SKM-1 (cell line): ENCODE results near the gene NEURL1B.
A peak's percentile ranks its signal among the peaks of the same experiment; 100 is the strongest.
"Not testable (repeated sequence)": the region's sequence is repeated elsewhere in the genome, so short reads cannot be mapped to it uniquely, and the experiment has no call there.

Experiments used
- DNase-seq: peaks from one replicate; lab custom pipeline; 2025; ENCODE audit not compliant: unreplicated experiment; lab: John Stamatoyannopoulos, UW

Gene NEURL1B

DNA sequence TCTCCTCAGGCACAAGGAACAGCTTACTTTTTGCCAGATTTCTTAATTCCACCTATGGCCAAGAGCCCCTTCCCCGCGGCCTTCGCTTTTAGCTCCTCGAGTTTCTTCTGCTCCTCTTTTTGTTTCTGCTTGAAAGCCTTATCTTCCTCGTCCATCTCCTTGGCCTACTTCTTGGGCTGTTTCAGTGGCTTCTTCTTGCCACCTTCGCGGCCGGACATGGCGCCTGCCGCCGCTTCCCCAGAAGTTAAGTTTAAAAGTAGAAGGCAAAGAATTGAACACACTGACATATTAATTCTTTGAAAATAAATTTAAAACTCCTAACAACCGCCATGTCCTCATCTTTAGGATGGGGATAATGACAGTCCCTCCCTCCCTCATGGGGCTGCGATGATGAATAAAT lies 15.4 kb downstream of the NEURL1B start:
- DNase-seq = not testable (repeated sequence)

GRCh38 chr5:172657524-172658233 lies 16.6 kb downstream of the NEURL1B start:
- not testable (repeated sequence) for DNase-seq

DNA sequence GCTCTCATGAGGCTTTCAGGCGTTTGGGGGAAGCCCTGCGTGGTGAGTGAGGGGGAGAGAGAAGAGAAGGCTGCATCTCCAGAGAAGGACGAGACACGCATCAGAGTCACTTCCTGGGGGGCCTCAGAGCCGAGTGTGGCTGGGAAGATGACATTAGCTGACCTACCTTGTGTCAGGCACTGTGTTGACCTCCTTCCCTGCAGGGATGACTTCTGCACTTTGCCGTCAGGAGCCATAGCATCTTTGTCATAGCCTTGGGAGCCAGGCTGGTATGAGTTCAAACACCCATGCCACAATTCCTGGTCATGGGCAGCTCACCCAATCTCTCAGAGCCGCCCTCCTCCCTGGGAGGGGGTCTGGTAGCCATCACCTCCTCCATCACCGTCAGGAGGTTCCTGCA lies 17.3 kb downstream of the NEURL1B start:
- DNase-seq = no peak

DNA sequence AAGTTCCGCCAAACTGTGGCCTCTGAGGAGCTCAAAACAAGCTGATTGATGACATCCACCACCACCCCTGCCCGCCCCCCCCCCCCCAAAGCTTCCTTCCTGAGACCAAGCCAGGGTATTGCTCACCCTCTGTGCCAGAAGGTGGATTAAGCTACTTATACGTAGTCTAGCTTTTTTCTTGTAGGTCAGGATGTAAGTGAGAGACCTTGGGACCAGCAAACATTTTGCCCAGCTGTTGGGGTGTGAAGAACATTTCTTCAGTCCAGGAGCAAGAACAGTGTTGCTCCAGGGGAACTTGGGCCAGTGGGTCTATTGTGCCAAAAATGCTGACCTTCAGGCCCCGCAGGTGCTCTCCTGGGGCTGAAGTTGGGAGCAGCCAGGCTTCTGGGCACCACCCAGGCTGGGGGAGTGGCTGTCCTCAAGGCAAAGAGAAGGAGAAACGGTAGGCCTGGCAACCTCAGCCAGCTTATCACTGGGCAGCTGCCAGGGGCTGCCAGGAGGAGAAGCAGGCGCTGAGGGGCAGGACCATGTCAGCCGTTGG lies 18.0 kb downstream of the NEURL1B start:
- no peak for DNase-seq

DNA sequence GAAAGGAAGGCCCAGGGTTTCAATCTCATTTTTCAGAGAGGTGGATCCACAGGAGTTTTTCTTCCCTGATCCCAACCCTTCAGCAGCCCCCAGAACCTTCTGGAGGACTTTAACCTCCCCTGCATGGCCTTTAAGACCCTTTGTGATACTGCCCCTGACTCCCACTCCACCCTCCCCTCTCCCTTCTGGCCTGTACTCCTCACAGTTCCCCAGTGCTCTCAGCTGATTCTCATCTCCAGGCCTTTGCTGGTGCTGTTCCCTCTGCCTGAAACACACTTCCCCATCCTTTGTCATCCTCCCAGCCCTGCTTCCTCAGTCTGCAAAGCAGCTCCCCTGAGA lies 18.5 kb downstream of the NEURL1B start:
- DNase-seq = peak; percentile 54

GRCh38 chr5:172659909-172660628 lies 19.0 kb downstream of the NEURL1B start:
- DNase-seq = peak; percentile 26

DNA sequence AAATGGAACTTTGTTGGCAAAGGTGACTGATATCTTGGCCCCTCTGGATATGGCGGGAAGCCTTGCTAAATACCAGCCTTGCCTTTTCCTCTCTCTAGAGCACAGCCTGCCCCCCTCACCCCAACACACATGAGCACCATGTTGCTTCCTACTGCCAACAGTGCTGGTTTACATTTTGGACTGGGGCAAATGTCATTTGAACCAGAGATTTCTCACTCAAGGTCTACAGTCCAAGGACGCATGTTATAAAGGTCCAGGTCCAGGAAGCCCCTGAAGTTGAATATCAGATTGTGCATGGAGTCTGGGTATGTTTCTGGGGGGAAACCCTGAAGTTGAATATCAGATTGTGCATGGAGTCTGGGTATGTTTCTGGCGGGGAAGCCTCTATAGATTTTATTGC lies 19.9 kb downstream of the NEURL1B start:
- no peak for DNase-seq

GRCh38 chr5:172661526-172661925 lies 20.5 kb downstream of the NEURL1B start:
- no peak for DNase-seq

DNA sequence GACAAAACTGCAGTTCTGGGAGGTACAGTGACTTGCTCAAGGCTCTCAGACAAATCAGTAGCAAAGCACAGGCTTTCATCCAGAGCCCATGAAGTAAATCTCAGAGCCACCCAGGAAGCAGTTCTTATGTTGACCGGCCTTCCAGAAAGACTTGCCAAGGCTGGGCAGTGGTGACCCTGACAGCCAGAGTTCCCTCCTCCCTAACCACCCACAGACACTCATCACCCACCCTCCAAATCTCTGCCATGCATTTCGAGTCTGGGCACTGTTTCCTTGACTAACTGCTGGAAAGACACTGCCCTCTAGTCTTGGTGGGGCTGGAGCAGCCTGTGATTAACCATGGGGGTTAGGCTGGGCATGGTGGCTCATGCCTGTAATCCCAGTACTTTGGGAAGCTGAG lies 21.5 kb downstream of the NEURL1B start:
- no peak for DNase-seq

- DNase-seq = no peak
These were observed 23.0 kb downstream of the NEURL1B start for GRCh38 chr5:172664018-172664417.

DNA sequence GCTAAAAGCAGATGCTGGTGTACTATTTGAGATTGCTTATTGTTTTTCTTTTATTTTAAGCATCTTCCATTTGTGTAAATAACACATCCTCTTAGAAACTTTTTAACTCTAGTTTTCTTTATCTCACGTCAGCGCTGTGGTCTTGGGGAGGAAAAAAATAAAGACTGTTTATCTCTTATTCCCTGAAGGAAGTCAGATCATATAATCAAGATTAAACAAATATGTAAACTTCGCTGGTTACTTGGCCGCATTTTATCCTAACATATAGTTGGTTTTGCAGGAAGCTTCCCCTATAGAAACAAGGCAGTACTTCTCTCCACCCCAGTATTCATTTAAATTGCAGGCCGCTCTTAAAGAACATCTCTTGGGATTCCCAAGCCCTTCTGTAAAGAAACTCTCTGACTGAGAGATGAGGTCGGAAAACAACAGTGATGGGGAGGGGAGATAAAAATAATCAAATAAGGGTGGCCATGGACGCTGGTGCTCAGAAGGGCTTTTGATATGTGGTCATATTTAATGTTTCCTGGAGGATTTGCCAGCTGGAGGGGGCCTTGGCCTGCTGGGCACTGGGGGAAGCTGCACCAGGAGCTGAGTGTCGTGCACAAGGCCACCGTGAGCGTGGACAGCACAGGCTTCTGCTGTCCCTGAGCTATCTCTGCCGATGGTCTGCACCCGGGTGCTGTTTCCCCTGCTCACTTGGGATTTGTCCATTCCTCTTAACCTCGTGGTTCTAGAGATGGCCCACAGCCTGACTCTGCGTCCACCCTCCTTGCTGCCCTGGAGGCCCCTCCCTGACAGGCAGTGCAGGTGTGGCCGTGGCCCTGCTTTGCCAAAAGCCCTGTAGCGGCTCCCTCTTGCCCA lies 23.8 kb downstream of the NEURL1B start:
- DNase-seq = no peak

DNA sequence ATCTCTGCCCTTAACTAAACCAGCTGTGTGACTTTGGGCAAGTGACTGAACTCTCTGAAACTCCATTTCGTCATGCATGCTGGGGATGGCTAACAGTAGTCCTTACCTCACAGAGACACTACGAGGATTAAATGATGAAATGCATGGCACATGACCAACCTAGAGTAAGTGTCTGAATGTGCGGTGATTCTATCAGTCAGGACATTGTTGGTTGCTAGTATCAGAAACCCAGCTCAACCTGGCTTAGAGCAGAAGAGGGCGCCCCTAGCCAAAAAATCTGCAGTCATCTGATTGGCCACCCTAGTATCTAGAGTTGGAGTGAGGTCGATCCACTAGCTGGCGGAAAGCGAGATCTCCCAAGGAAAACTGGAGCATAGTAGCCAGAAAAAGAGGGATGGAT lies 25.2 kb downstream of the NEURL1B start:
- DNase-seq = no peak

DNA sequence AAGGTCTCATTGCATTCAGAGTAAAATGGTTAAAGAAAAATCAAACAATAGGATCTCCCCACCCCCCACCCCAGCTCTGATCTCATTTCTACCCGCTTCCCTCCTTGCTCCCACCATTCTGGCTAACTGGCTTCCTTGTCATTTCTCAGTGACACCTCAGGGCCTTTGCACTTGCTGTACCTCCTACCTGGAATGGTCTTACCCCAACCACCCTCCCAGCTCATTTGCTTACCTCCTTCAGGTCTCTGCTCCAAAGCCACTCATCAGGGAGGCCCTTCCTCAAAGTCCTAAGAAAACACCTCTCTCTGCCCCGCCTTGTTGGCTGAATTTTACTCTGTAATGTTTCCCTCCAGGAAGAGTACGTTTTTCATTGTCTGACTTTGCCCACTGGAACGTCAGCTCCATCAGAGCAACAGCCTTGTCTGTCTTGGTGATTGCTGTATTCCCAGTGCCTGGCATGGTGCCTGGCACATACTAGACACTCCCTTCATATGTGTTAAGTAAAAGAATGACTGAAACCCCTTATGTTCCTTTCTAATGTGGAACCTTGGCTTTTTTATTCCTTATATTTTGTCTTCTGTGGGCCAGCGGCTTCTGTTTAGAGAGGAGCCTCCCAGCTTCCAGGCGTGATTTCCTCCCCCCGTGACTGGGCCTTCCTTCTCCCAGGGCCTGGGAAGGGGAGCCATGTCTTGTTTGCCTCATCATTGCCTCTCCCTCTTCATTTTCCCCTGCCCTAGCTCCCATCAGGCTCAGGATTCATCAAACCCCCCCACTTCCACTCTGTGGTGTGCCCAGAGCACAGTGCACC lies 26.9 kb downstream of the NEURL1B start:
- no peak for DNase-seq

- DNase-seq = no peak
These were observed 27.6 kb downstream of the NEURL1B start for GRCh38 chr5:172668594-172669071.

- no peak for DNase-seq
These were observed 28.4 kb downstream of the NEURL1B start for GRCh38 chr5:172669386-172670004.

DNA sequence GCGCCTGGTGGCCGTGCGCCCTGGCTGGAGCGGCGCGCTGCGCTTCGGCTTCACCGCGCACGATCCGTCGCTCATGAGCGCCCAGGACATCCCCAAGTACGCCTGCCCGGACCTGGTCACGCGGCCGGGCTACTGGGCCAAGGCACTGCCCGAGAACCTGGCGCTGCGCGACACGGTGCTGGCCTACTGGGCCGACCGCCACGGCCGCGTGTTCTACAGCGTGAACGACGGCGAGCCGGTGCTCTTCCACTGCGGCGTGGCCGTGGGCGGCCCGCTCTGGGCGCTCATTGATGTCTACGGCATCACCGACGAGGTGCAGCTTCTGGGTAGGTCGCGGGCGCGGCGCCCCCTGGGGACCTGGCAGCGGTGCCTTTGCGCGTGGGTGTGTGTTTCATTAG lies 28.9 kb downstream of the NEURL1B start:
- DNase-seq = no peak

- DNase-seq = no peak
These were observed 29.4 kb downstream of the NEURL1B start for GRCh38 chr5:172670444-172670843.

DNA sequence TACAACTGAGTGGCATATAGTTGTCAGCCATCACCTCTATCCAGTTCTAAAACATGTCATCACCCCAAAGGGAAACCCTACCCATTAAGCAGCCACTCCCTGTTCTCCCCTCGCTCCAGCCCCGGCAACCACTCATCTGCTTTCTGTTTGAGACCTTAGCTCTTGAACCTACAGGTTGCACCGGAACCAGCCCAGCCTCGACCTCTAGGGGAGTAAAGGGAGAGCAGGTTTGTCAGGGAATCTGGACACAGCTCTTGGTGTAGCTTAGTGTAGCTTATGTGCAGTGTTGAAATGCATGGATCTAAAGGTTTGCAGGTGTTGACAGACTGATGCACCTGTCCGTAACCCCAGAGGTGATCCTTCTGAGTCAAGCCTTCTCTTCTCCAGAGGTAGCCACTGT lies 30.0 kb downstream of the NEURL1B start:
- DNase-seq = no peak

DNA sequence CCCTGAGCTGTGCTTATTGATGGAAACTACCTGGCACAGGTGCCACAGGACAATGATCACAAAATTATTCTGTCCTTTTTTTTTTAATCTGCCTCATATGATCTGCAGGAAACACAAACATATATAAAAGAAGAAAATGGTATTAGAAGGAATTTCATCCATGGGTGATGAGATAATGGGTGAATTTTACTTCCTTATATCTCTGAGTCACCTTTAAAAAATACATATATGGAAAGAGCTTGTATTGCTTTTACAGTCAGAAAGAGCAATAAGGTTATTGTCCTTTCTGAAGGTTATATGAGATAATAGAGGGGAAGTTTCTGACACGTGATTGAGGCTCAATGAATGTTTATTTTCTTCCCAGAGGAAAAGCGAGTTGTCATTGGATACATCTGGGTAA lies 31.6 kb downstream of the NEURL1B start:
- no peak for DNase-seq

DNA sequence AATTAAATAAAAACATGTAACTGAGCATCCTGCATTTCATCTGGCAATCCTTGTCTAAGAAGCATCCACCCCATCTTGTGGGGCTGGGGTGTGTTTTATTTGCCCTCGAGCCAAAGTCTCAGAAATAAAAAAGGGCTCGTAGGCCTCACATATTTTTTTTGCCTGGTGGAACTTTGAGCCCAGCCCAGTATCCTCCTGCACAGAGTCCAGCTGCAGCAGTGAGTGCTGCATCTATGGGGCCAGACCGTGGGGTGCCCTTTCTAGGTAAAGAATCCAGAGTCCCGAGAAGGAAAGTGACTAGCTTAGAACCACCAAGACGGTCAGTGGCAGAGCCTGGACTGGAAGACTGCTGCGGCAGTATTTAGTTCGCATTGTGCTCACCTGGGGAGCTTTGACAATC lies 33.1 kb downstream of the NEURL1B start:
- DNase-seq = no peak
